Measurements from ENCODE around the gene FARP1.

- no peak for TF ChIP-seq SMC3 (IDR thresholded peaks at IDR 0.05; ENCODE audit: low read depth, low read length)
- no peak for TF ChIP-seq CTCF (IDR thresholded peaks at IDR 0.05)
These were observed 348.0 kb downstream of the FARP1 start for GRCh38 chr13:98490866-98491265.
